Ishikawa (cell line): Measurements from ENCODE around the gene WDR82.

Source experiments
- CEBPB ChIP-seq: IDR thresholded peaks from 2 replicates; pipeline ENCODE4 v1.6.1; 2012
- CREB1 ChIP-seq: IDR thresholded peaks from 2 replicates; pipeline ENCODE4 v1.6.1; 2012; ENCODE audit warnings: low read depth
- EGR1 ChIP-seq: IDR thresholded peaks from 2 replicates; pipeline ENCODE4 v1.6.1; 2012
- EP300 ChIP-seq: IDR thresholded peaks from 2 replicates; pipeline ENCODE4 v1.6.1; 2012; ENCODE audit warnings: borderline replicate concordance
- FOXM1 ChIP-seq: IDR thresholded peaks from 2 replicates; pipeline ENCODE4 v1.6.1; 2012; ENCODE audit warnings: low read depth, borderline replicate concordance
- MAX ChIP-seq: IDR thresholded peaks from 2 replicates; pipeline ENCODE4 v1.6.1; 2012
- RAD21 ChIP-seq: IDR thresholded peaks from 2 replicates; pipeline ENCODE4 v1.6.1; 2012; ENCODE audit warnings: low read depth
- REST ChIP-seq: IDR thresholded peaks from 2 replicates; pipeline ENCODE4 v1.6.1; 2012; ENCODE audit warnings: low read depth, mild to moderate bottlenecking
- TAF1 ChIP-seq: IDR thresholded peaks from 2 replicates; pipeline ENCODE4 v1.6.1; 2012; ENCODE audit warnings: low read depth, mild to moderate bottlenecking
- TCF12 ChIP-seq: IDR thresholded peaks from 2 replicates; pipeline ENCODE4 v1.6.1; 2012; ENCODE audit warnings: low read depth
- TEAD4 ChIP-seq: IDR thresholded peaks from 2 replicates; pipeline ENCODE4 v1.6.1; 2012
- USF1 ChIP-seq: IDR thresholded peaks from 2 replicates; pipeline ENCODE4 v1.6.1; 2012
- YY1 ChIP-seq: IDR thresholded peaks from 2 replicates; pipeline ENCODE4 v1.6.1; 2012; ENCODE audit warnings: low read depth
- ZBTB7A ChIP-seq: IDR thresholded peaks from 2 replicates; pipeline ENCODE4 v1.6.1; 2012; ENCODE audit warnings: low read depth

GRCh38 chr3:52233968-52234367, 44.5 kb downstream of the WDR82 start:
- TF ChIP-seq RAD21 = no peak
- TF ChIP-seq CEBPB = no peak
- TF ChIP-seq TAF1 = no peak
- no peak for TF ChIP-seq YY1
- TF ChIP-seq REST = no peak
- TF ChIP-seq USF1 = no peak
- TF ChIP-seq TEAD4 = no peak
- TF ChIP-seq TCF12 = no peak
- no peak for TF ChIP-seq FOXM1
- TF ChIP-seq EP300 = no peak
- TF ChIP-seq CREB1 = no peak
- no peak for TF ChIP-seq MAX
- TF ChIP-seq EGR1 = no peak
- TF ChIP-seq ZBTB7A = no peak
